Mucosa of rectum (tissue), 2 donors: ENCODE measurements around the gene SORCS2.

Source experiments
- H3K27ac ChIP-seq, 2 donors: one replicate each; pipeline ENCODE4 v1.7.0; 2013; ENCODE audit warnings: inconsistent platforms in 2 of 2, low read depth in 2 of 2, low read length in 2 of 2
- H3K27me3 ChIP-seq, 2 donors: one replicate each; pipeline ENCODE4 v1.7.0; 2013; ENCODE audit warnings: low read length in 2 of 2; ENCODE audit not compliant: control insufficient read depth in 2 of 2, insufficient read depth in 2 of 2
- H3K36me3 ChIP-seq, 2 donors: one replicate each; pipeline ENCODE4 v1.7.0; 2013; ENCODE audit warnings: low read length in 2 of 2; ENCODE audit not compliant: control insufficient read depth in 2 of 2, insufficient read depth in 2 of 2
- H3K4me1 ChIP-seq, 2 donors: one replicate each; pipeline ENCODE4 v1.7.0; 2013; ENCODE audit warnings: low read length in 2 of 2, mild to moderate bottlenecking in 1 of 2; ENCODE audit not compliant: control insufficient read depth in 2 of 2, insufficient read depth in 2 of 2
- H3K4me3 ChIP-seq, 2 donors: one replicate each; pipeline ENCODE4 v1.7.0; 2013; ENCODE audit warnings: low read length in 2 of 2
- H3K9ac ChIP-seq, 2 donors: one replicate each; pipeline ENCODE4 v1.7.0; 2013; ENCODE audit warnings: low read length in 2 of 2, low read depth in 1 of 2, mild to moderate bottlenecking in 1 of 2
- H3K9me3 ChIP-seq, 2 donors: one replicate each; pipeline ENCODE4 v1.7.0; 2013; ENCODE audit warnings: low read length in 2 of 2; ENCODE audit not compliant: control insufficient read depth in 2 of 2
- donor health status: healthy.
- donor health status: Normal muscosa, but diverticular disease.

SORCS2 gene

GRCh38 chr4:7764466-7764865 is 572.1 kb downstream of the SORCS2 start:
- no peak overlapping the region for H3K27ac ChIP-seq
- no peaks in the 10 kb centered on the region for H3K4me1 ChIP-seq
- H3K27me3 ChIP-seq, result no peaks in the 10 kb centered on the region
- H3K9ac ChIP-seq, result no peak overlapping the region
- H3K9me3 ChIP-seq, result no peaks in the 10 kb centered on the region
- peaks cover 41 to 51% of the 10 kb centered on the region in 2 donors for H3K36me3 ChIP-seq
- H3K4me3 ChIP-seq, result no peak overlapping the region

DNA sequence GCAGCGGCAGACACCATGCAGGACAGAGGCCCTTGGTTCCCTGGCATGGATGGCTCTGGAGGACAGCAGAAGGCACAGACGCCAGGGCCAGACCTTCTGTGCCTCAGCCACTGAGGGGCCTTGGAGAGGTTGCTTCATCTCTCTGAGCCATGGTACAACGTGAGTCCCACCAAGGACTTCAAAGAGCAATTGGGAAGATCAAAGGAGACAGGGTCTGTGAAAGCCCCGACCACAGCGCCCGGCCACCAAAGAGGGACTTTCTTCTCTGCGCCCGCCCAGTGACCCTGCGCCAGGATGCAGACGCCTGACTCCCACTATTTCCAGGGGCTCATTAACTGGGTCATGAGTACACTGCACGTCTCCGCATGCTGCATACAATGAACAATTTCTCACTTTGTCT is 573.3 kb downstream of the SORCS2 start:
- H3K27me3 ChIP-seq, result no peaks in the 10 kb centered on the region
- no peaks in the 10 kb centered on the region for H3K9me3 ChIP-seq
- H3K9ac ChIP-seq, result no peak overlapping the region
- H3K4me1 ChIP-seq, result no peaks in the 10 kb centered on the region
- no peak overlapping the region for H3K4me3 ChIP-seq
- H3K27ac ChIP-seq, result no peak overlapping the region
- peaks cover 44 to 51% of the 10 kb centered on the region in 2 donors for H3K36me3 ChIP-seq

DNA sequence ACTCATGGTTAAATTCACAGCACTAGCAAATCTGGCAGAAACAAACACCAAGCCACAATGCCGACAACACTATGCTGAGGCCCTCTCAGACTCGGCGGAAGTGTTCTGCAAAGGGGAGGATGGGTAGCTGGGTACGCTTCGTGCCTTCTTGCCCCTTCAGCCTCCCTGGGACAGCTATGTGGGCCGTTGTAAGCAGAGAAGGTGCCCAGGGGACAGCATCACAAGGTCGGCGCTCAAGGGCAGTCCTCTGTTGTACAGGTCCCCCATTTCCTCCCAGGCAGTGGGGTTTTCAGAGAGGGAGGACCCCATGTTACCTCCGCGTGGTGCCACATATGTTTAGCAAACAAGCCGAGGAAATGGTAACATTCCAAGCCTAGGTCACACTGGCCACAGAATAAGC is 573.7 kb downstream of the SORCS2 start:
- no peak overlapping the region for H3K27ac ChIP-seq
- no peaks in the 10 kb centered on the region for H3K27me3 ChIP-seq
- no peaks in the 10 kb centered on the region for H3K4me1 ChIP-seq
- no peaks in the 10 kb centered on the region for H3K9me3 ChIP-seq
- peaks cover 45 to 52% of the 10 kb centered on the region in 2 donors for H3K36me3 ChIP-seq
- H3K9ac ChIP-seq, result no peak overlapping the region
- no peak overlapping the region for H3K4me3 ChIP-seq

GRCh38 chr4:7766661-7767345 is 574.5 kb downstream of the SORCS2 start:
- Histone ChIP-seq H3K9ac (no peak overlapping the region), H3K36me3 (peaks cover 42 to 47% of the 10 kb centered on the region in 2 donors), H3K4me3 (no peak overlapping the region), H3K9me3 (no peaks in the 10 kb centered on the region), H3K27ac (no peak overlapping the region), H3K4me1 (peaks cover 3 to 4% of the 10 kb centered on the region in 2 donors), H3K27me3 (no peaks in the 10 kb centered on the region)

GRCh38 chr4:7767526-7767925 is 575.2 kb downstream of the SORCS2 start:
- no peaks in the 10 kb centered on the region for H3K9me3 ChIP-seq
- H3K9ac ChIP-seq, result no peak overlapping the region
- no peak overlapping the region for H3K4me3 ChIP-seq
- no peaks in the 10 kb centered on the region for H3K27me3 ChIP-seq
- peaks cover 42 to 48% of the 10 kb centered on the region in 2 donors for H3K36me3 ChIP-seq
- no peak overlapping the region for H3K27ac ChIP-seq
- H3K4me1 ChIP-seq, result peaks cover 11% of the 10 kb centered on the region in 2 donors

DNA sequence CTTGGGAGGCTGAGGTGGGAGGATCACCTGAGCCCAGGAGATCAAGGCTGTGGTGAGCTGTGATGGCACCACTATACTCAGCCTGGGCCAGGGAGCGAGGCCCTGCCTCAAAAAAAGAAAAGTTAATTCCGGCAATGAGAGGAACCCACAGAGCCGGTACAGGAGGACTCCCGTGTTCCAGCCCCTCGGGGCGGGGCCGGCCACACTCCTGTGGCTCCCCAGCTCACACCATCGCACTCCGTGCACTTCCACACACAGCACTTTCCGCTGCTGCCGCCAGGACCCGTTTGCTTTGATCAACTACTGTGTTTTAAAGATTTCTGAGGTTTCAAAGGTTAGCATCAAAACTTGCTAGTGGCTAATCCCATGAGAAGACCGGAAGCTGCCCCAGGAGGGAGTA is 575.6 kb downstream of the SORCS2 start:
- no peak overlapping the region for H3K9ac ChIP-seq
- H3K9me3 ChIP-seq, result no peaks in the 10 kb centered on the region
- H3K4me1 ChIP-seq, result peaks cover 14 to 16% of the 10 kb centered on the region in 2 donors
- H3K4me3 ChIP-seq, result no peak overlapping the region
- no peak overlapping the region for H3K27ac ChIP-seq
- H3K27me3 ChIP-seq, result no peaks in the 10 kb centered on the region
- H3K36me3 ChIP-seq, result peaks cover 42 to 50% of the 10 kb centered on the region in 2 donors

- Histone ChIP-seq H3K36me3 (peaks cover 35 to 43% of the 10 kb centered on the region in 2 donors), H3K4me1 (peaks cover 22 to 23% of the 10 kb centered on the region in 2 donors), H3K9me3 (no peaks in the 10 kb centered on the region), H3K27me3 (no peaks in the 10 kb centered on the region), H3K9ac (no peak overlapping the region), H3K4me3 (no peak overlapping the region), H3K27ac (no peak overlapping the region)
These were observed 576.4 kb downstream of the SORCS2 start for GRCh38 chr4:7768736-7769135.

DNA sequence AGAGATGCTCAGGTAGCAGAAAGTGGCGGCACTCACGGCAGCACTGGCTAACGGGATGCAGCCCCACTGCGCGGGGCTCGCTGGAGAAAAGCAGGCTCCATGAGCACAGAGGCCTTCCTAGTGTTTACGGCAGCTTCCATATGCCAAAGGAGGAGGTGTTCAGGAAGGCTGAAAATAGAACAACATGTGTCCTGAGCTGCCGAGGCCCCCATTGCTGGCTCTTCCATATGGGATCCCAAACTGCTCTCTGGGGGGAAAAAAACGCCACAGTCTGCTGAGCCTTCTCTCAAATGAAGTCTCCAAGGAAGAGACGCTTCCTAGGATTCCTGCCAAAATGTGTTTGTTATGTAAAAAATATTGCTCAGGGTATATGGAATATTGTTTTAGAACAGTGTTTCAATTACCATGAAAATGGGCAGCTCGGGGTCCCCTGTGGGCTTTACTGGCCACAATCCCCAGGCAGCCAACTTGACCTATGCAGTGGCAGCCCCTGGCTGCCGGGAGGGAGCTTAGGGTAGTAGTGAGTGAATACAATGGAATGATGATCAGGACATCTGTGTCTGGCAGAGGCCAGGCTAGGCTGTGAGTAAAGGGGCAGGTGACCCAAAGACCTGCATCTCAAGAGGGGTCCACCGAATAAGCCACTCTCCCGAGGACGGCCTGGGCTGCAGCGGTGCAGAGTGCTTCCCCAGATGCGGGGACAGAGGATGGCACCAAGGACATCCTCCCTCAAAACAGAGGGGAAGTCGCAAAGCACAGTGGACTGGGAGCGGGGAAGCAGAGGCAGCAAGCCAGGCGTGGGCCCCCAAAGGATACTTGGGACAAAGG is 577.3 kb downstream of the SORCS2 start:
- Histone ChIP-seq H3K9me3 (no peaks in the 10 kb centered on the region), H3K4me1 (peaks cover 28 to 32% of the 10 kb centered on the region in 2 donors), H3K36me3 (peaks cover 37 to 49% of the 10 kb centered on the region in 2 donors), H3K9ac (no peak overlapping the region), H3K27me3 (no peaks in the 10 kb centered on the region), H3K4me3 (no peak overlapping the region), H3K27ac (no peak overlapping the region)

GRCh38 chr4:7770224-7771050 is 578.1 kb downstream of the SORCS2 start:
- Histone ChIP-seq H3K27me3 (no peaks in the 10 kb centered on the region), H3K4me1 (peaks cover 28 to 40% of the 10 kb centered on the region in 2 donors), H3K9ac (no peak overlapping the region), H3K9me3 (no peaks in the 10 kb centered on the region), H3K4me3 (no peak overlapping the region), H3K27ac (no peak overlapping the region), H3K36me3 (peaks cover 32 to 50% of the 10 kb centered on the region in 2 donors)
